CD14-positive monocyte (primary cell): Measurements from ENCODE around the gene NT5C. TPM values are rescaled to one million over a fixed set of nuclear protein-coding genes. Genes with fewer than 3 reads are reported as not detected.
A peak's percentile ranks its signal among the peaks of the same experiment; 100 is the strongest.
"Not testable (repeated sequence)": the region's sequence is repeated elsewhere in the genome, so short reads cannot be mapped to it uniquely, and the experiment has no call there.

Source experiments
- DNase-seq, 3 donors: peaks; one replicate each; pipeline ENCODE4 v3.0.0-alpha.2; 2011 to 2022
- H2AFZ ChIP-seq: 2 replicates; pipeline ENCODE4 v1.6.0; 2012; ENCODE audit warnings: mild to moderate bottlenecking, low read depth, low read length, inconsistent platforms; ENCODE audit not compliant: insufficient read depth, poor library complexity, severe bottlenecking
- H3K27ac ChIP-seq, 2 donors: 1 replicate in 1 of 2; 2 replicates in 1 of 2; pipeline ENCODE4 v1.5.1; 2012 to 2013; ENCODE audit warnings: low read length in 2 of 2, control low read depth in 1 of 2, inconsistent platforms in 1 of 2, low read depth in 1 of 2, mild to moderate bottlenecking in 1 of 2
- H3K27me3 ChIP-seq, 2 donors: one replicate each; pipeline versions ENCODE4 v1.6.0 to v1.6.1; 2011 to 2013; ENCODE audit warnings: low read length in 2 of 2; ENCODE audit not compliant: control insufficient read depth in 2 of 2, insufficient read depth in 2 of 2
- H3K36me3 ChIP-seq, 2 donors: replicated peaks in 1 of 2; 1 replicate in 1 of 2; 2 replicates in 1 of 2; pipeline versions ENCODE4 v1.5.1 to v1.6.1; 2012 to 2013; ENCODE audit warnings: low read length in 2 of 2, control low read depth in 1 of 2, inconsistent platforms in 1 of 2, mild to moderate bottlenecking in 1 of 2; ENCODE audit not compliant: insufficient read depth in 2 of 2, control insufficient read depth in 1 of 2
- H3K4me1 ChIP-seq, 2 donors: 1 replicate in 1 of 2; 2 replicates in 1 of 2; pipeline versions ENCODE4 v1.5.1 to v1.6.1; 2012 to 2013; ENCODE audit warnings: low read length in 2 of 2, control low read depth in 1 of 2, inconsistent platforms in 1 of 2, mild to moderate bottlenecking in 1 of 2, moderate library complexity in 1 of 2; ENCODE audit not compliant: insufficient read depth in 2 of 2, control insufficient read depth in 1 of 2
- H3K4me2 ChIP-seq: replicated peaks from 2 replicates; pipeline ENCODE3; 2012; ENCODE audit warnings: low read length, moderate library complexity, mild to moderate bottlenecking; ENCODE audit not compliant: poor library complexity, severe bottlenecking; ENCODE audit errors: extremely low read depth
- H3K4me3 ChIP-seq, 3 experiments: fragments of 200-600 bp in 1 of 3; sonication (generic) in 1 of 3; replicated peaks in 1 of 3; 1 replicate in 2 of 3; 2 replicates in 1 of 3; pipeline ENCODE4 v1.5.1; 2011 to 2013; ENCODE audit warnings: low read length in 3 of 3, mild to moderate bottlenecking in 3 of 3, control low read depth in 2 of 3, low read depth in 2 of 3, inconsistent platforms in 1 of 3, moderate library complexity in 1 of 3
- H3K79me2 ChIP-seq: 2 replicates; pipeline ENCODE4 v1.6.0; 2012; ENCODE audit warnings: mild to moderate bottlenecking, control low read depth, inconsistent platforms, low read length, moderate library complexity; ENCODE audit not compliant: insufficient read depth
- H3K9ac ChIP-seq: 2 replicates; pipeline ENCODE4 v1.6.0; 2017; ENCODE audit warnings: low read length, mild to moderate bottlenecking; ENCODE audit not compliant: insufficient read depth, poor library complexity, severe bottlenecking
- H3K9me3 ChIP-seq, 2 donors: replicated peaks in 1 of 2; 1 replicate in 1 of 2; 2 replicates in 1 of 2; pipeline versions ENCODE4 v1.5.1 to v1.6.1; 2012 to 2013; ENCODE audit warnings: low read length in 2 of 2, control low read depth in 1 of 2; ENCODE audit not compliant: control insufficient read depth in 1 of 2, insufficient read depth in 1 of 2
- H4K20me1 ChIP-seq: 2 replicates; pipeline ENCODE4 v1.6.0; 2012; ENCODE audit warnings: mild to moderate bottlenecking, low read length, control low read depth, moderate library complexity; ENCODE audit not compliant: insufficient read depth
- H3K27ac Mint-ChIP-seq, 7 donors: one replicate each; pipeline ENCODE4 v1.8.0; 2020; ENCODE audit warnings: mild to moderate bottlenecking in 7 of 7, mixed read lengths in 7 of 7, moderate library complexity in 6 of 7, inconsistent platforms in 2 of 7
- H3K27me3 Mint-ChIP-seq, 3 donors: one replicate each; pipeline ENCODE4 v1.8.0; 2021 to 2022; ENCODE audit warnings: low read depth in 3 of 3, mild to moderate bottlenecking in 3 of 3, mixed read lengths in 3 of 3, moderate library complexity in 3 of 3, inconsistent platforms in 1 of 3
- H3K36me3 Mint-ChIP-seq, 2 donors: one replicate each; pipeline ENCODE4 v1.8.0; 2020; ENCODE audit warnings: mixed read lengths in 2 of 2, inconsistent platforms in 1 of 2, mild to moderate bottlenecking in 1 of 2
- H3K4me1 Mint-ChIP-seq: one replicate; pipeline ENCODE4 v1.8.0; 2020; ENCODE audit warnings: mild to moderate bottlenecking, mixed read lengths
- H3K4me3 Mint-ChIP-seq, 2 donors: one replicate each; pipeline ENCODE4 v1.8.0; 2020; ENCODE audit warnings: mild to moderate bottlenecking in 2 of 2, mixed read lengths in 2 of 2, moderate library complexity in 1 of 2
- H3K9me3 Mint-ChIP-seq, 7 donors: one replicate each; pipeline ENCODE4 v1.8.0; 2020 to 2022; ENCODE audit warnings: mixed read lengths in 7 of 7, mild to moderate bottlenecking in 6 of 7, moderate library complexity in 6 of 7, inconsistent platforms in 2 of 7
- WGBS: methylation state at CpG from one replicate; pipeline ENCODE4 v1.1.5; 2013; ENCODE audit warnings: missing lambda C conversion rate; ENCODE audit not compliant: insufficient coverage; 5-methylcytosine and 5-hydroxymethylcytosine counted together
- intact Hi-C, 2 donors: fragments of 100-400 bp; cut with micrococcal nuclease; formaldehyde crosslinking; loops; one replicate each; pipeline versions ENCODE4 v1.15.0 to v1.15.1; 2023
- polyA plus RNA-seq, 3 donors: library from polyadenylated mRNA; depleted of rRNA in 1 of 3; unstranded in 2 of 3; stranded (reverse) in 1 of 3; fragments of 300-500 nt in 2 of 3; fragments of >200 nt in 1 of 3; fragmentation: Illumina TruSeq in 2 of 3; gene quantifications; 1 replicate in 2 of 3; 2 replicates in 1 of 3; pipeline ENCODE4 v1.2.3, GENCODE V29; 2012 to 2021
- TF ChIP-seq, protein P1 (sequence below): fragments of 200-600 bp; IDR thresholded peaks from one replicate; pipeline ENCODE4 v1.8.0; 2022; ENCODE audit warnings: antibody characterized with exemption, mild to moderate bottlenecking

Gene NT5C
- polyA plus RNA-seq, 3 donors: 27.8 to 45.6 (median 36.2) TPM

DNA sequence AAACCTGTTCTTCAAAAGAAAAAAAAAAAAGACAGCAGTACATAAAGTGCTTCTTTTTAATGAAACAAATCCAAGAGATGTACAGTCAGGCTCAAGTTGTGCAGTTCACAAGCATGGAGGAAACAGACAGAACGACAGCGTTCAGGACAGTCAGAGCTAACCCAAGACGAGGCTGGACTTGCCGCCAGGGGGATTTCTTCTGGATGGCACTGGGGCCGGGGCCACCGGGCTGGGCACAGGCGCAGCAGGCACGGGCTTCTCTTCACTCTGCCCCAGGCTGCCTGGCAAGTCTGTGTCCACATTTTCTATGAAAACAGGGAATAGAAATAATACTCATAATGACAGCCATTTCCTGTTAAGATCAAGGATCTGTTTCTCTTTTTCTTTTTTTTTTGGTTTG is 4.4 kb upstream of the NT5C start:
- DNase-seq: no peak
- Mint-ChIP-seq H3K36me3 (peaks cover 30 to 54% of the 10 kb centered on the region in 2 donors), H3K4me3 (no peak overlapping the region), H3K27me3 (no peaks in the 10 kb centered on the region), H3K9me3 (no peaks in the 10 kb centered on the region), H3K4me1 (peaks cover 8% of the 10 kb centered on the region), H3K27ac (peak overlapping the region in 2 of 7 donors; percentile 8 to 11)
- Histone ChIP-seq H3K4me1 (peaks cover 10 to 14% of the 10 kb centered on the region in 2 donors), H3K36me3 (peaks cover 38 to 62% of the 10 kb centered on the region in 2 donors), H3K27ac (no peak overlapping the region), H3K79me2 (peaks cover 14% of the 10 kb centered on the region), H3K4me3 (no peak overlapping the region), H3K27me3 (no peaks in the 10 kb centered on the region), H2AFZ (no peak overlapping the region), H3K4me2 (no peak overlapping the region), H3K9me3 (no peaks in the 10 kb centered on the region), H3K9ac (no peak overlapping the region), H4K20me1 (no peaks in the 10 kb centered on the region)
- 98% methylated on average over 6 of the region's 8 CpGs for WGBS
- TF ChIP-seq, protein P1, sequence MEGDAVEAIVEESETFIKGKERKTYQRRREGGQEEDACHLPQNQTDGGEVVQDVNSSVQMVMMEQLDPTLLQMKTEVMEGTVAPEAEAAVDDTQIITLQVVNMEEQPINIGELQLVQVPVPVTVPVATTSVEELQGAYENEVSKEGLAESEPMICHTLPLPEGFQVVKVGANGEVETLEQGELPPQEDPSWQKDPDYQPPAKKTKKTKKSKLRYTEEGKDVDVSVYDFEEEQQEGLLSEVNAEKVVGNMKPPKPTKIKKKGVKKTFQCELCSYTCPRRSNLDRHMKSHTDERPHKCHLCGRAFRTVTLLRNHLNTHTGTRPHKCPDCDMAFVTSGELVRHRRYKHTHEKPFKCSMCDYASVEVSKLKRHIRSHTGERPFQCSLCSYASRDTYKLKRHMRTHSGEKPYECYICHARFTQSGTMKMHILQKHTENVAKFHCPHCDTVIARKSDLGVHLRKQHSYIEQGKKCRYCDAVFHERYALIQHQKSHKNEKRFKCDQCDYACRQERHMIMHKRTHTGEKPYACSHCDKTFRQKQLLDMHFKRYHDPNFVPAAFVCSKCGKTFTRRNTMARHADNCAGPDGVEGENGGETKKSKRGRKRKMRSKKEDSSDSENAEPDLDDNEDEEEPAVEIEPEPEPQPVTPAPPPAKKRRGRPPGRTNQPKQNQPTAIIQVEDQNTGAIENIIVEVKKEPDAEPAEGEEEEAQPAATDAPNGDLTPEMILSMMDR: no peak
- intact Hi-C loops: no loop called here

DNA sequence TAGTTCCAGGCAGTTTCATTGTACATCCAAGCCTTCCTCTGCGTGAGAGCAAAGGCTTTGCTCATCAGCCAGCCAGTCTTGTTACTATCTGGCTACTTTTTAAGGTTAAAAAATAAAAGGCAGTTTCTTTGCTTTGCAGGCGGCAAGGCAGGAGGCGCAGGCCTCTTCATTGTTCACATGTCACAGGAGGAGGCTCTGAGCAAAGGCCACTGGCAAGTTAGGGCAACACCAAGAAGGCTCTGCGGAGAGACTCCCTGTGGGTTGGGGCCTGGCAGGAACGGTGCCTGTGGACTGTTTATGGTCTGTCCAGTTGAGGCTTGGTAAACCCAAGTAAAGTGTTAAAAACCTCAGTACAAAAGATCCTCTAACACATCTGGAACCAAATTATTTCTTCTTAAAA is 3.9 kb upstream of the NT5C start:
- Histone ChIP-seq H3K36me3 (peaks cover 33 to 58% of the 10 kb centered on the region in 2 donors), H3K9ac (no peak overlapping the region), H2AFZ (no peak overlapping the region), H3K27me3 (no peaks in the 10 kb centered on the region), H4K20me1 (peaks cover 3% of the 10 kb centered on the region), H3K9me3 (no peaks in the 10 kb centered on the region), H3K4me2 (no peak overlapping the region), H3K4me1 (peaks cover 15 to 19% of the 10 kb centered on the region in 2 donors), H3K79me2 (peaks cover 10% of the 10 kb centered on the region), H3K4me3 (no peak overlapping the region), H3K27ac (no peak overlapping the region)
- 98% methylated on average over 3 of the region's 5 CpGs for WGBS
- Mint-ChIP-seq H3K4me1 (peaks cover 11% of the 10 kb centered on the region), H3K27me3 (no peaks in the 10 kb centered on the region), H3K36me3 (peaks cover 28 to 51% of the 10 kb centered on the region in 2 donors), H3K9me3 (no peaks in the 10 kb centered on the region), H3K4me3 (no peak overlapping the region), H3K27ac (no peak overlapping the region)
- TF ChIP-seq, protein P1: no peak
- intact Hi-C loops: no loop called here
- no peak for DNase-seq

DNA sequence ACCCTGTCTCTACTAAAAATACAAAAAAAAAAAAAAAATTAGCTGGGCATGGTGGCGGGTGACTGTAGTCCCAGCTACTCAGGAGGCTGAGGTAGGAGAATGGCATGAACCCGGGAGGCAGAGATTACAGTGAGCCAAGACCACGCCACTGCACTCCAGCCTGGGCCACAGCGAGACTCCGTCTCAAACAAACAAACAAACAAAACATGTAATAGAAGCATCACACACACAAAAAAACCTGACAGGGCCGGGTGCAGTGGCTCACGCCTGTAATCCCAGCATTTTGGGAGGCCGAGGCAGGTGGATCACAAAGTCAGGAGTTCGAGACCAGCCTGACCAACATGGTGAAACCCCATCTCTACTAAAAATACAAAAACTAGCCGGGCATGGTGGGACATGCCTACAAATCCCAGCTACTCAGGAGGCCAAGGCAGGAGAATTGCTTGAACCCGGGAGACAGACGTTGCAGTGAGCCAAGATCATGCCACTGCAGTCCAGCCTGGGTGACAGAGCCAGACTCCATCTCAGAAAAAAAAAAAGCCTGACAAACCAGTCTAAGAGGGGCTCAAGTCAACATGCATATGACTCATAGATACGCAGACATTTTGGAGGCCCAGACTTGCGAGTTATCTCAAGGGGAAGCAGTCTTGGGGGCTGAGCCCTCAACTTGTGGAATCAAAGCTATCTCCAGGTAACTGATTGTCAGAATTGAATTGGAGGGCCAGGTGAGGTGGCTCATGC is 2.2 kb upstream of the NT5C start:
- H3K9me3 ChIP-seq, DNase-seq, H3K27me3 ChIP-seq, H3K4me2 ChIP-seq, intact Hi-C loops, H3K9me3 Mint-ChIP-seq, H3K4me3 Mint-ChIP-seq, H3K27ac ChIP-seq, H3K9ac ChIP-seq, H2AFZ ChIP-seq, H3K27me3 Mint-ChIP-seq, H3K4me3 ChIP-seq: not testable (repeated sequence)
- Mint-ChIP-seq H3K27ac (peak overlapping the region in 3 of 7 donors; percentile 26 to 75 (median 40)), H3K36me3 (peaks cover 29 to 54% of the 10 kb centered on the region in 2 donors), H3K4me1 (peaks cover 14% of the 10 kb centered on the region)
- 99% methylated on average over 6 of the region's 14 CpGs for WGBS
- Histone ChIP-seq H3K36me3 (peaks cover 37 to 58% of the 10 kb centered on the region in 2 donors), H4K20me1 (peaks cover 17% of the 10 kb centered on the region), H3K79me2 (peaks cover 15% of the 10 kb centered on the region), H3K4me1 (peaks cover 17 to 24% of the 10 kb centered on the region in 2 donors)
